ENCODE results near the gene DOP1A. TPM values are rescaled to one million over a fixed set of nuclear protein-coding genes. Genes with fewer than 3 reads are reported as not detected.

The DOP1A gene
- total and polyA plus RNA-seq, 10 donors = 4.8 to 47.6 (median 26.0) TPM

- H3K36me3 ChIP-seq = peaks cover 5 to 100% (median 95%) of the 10 kb centered on the region in 6 donors
Observed at GRCh38 chr6:83169106-83169505, 101.6 kb downstream of the DOP1A start.

GRCh38 chr6:83169511-83169910 is 102.0 kb downstream of the DOP1A start:
- Histone ChIP-seq H3K36me3 (peaks cover 5 to 100% (median 95%) of the 10 kb centered on the region in 6 donors), H3K27me3 (replicated peaks in 1 of 7) (no peaks in the 10 kb centered on the region)
- WGBS, 5 donors = 74 to 95% (median 84%) methylated on average over 1 of the region's 1 CpG

More at GRCh38 chr6:83169106-83169505, 101.6 kb downstream of the DOP1A start:
- no peaks in the 10 kb centered on the region for H3K27me3 ChIP-seq (replicated peaks in 1 of 7)
- H3K27ac ChIP-seq = no peak overlapping the region
- no peak for TF ChIP-seq POLR2A (IDR thresholded peaks at IDR 0.05)
- TF ChIP-seq POLR2AphosphoS5 (IDR thresholded peaks at IDR 0.05) = no peak
- no peak for TF ChIP-seq CTCF (IDR thresholded peaks at IDR 0.05 in 8 of 11, conservative IDR thresholded peaks at IDR 0.05 in 3 of 11)
- intact Hi-C loops (cut with DNase I; ENCODE audit: low total_unique reads) = no loop called here
- DNase-seq = no peak
- no peaks in the 10 kb centered on the region for H3K4me1 ChIP-seq
- H3K4me3 ChIP-seq = no peak overlapping the region
- no peaks in the 10 kb centered on the region for H3K9me3 ChIP-seq

GRCh38 chr6:83176246-83176645 is 108.8 kb downstream of the DOP1A start:
- H3K4me1 ChIP-seq = no peaks in the 10 kb centered on the region
- no peak overlapping the region for H3K4me3 ChIP-seq
- intact Hi-C loops (cut with DNase I; ENCODE audit: low total_unique reads) = no loop called here
- H3K36me3 ChIP-seq = peaks cover 3 to 100% (median 62%) of the 10 kb centered on the region in 6 donors
- 82 to 95% (median 87%) methylated on average over 4 of the region's 4 CpGs for WGBS, 5 donors
- TF ChIP-seq CTCF (IDR thresholded peaks at IDR 0.05 in 8 of 11, conservative IDR thresholded peaks at IDR 0.05 in 3 of 11) (no peak), POLR2AphosphoS5 (IDR thresholded peaks at IDR 0.05) (no peak), POLR2A (IDR thresholded peaks at IDR 0.05) (no peak)
- no peaks in the 10 kb centered on the region for H3K9me3 ChIP-seq
- no peaks in the 10 kb centered on the region for H3K27me3 ChIP-seq (replicated peaks in 1 of 7)
- no peak for DNase-seq
- H3K27ac ChIP-seq = no peak overlapping the region

More at GRCh38 chr6:83169511-83169910, 102.0 kb downstream of the DOP1A start:
- Histone ChIP-seq H3K4me1 (no peaks in the 10 kb centered on the region), H3K27ac (no peak overlapping the region), H3K9me3 (no peaks in the 10 kb centered on the region), H3K4me3 (no peak overlapping the region)
- peak in 1 of 3 donors; percentile 14 for TF ChIP-seq POLR2AphosphoS5 (IDR thresholded peaks at IDR 0.05)
- TF ChIP-seq CTCF (IDR thresholded peaks at IDR 0.05 in 8 of 11, conservative IDR thresholded peaks at IDR 0.05 in 3 of 11) = no peak
- intact Hi-C loops (cut with DNase I; ENCODE audit: low total_unique reads) = no loop called here
- no peak for DNase-seq

GRCh38 chr6:83180426-83180950 is 113.0 kb downstream of the DOP1A start:
- Histone ChIP-seq H3K9me3 (no peaks in the 10 kb centered on the region), H3K27me3 (replicated peaks in 1 of 7) (no peaks in the 10 kb centered on the region), H3K36me3 (peaks cover 0 to 100% (median 39%) of the 10 kb centered on the region in 6 donors), H3K4me3 (no peak overlapping the region), H3K4me1 (no peaks in the 10 kb centered on the region), H3K27ac (no peak overlapping the region)
- no peak for DNase-seq
- TF ChIP-seq POLR2A (IDR thresholded peaks at IDR 0.05) (no peak), CTCF (IDR thresholded peaks at IDR 0.05 in 8 of 11, conservative IDR thresholded peaks at IDR 0.05 in 3 of 11) (no peak), POLR2AphosphoS5 (IDR thresholded peaks at IDR 0.05) (no peak)
- intact Hi-C loops (cut with DNase I; ENCODE audit: low total_unique reads) = no loop called here
